Right atrium auricular region (tissue), 2 donors: ENCODE results near the gene PPEF1. TPM values are rescaled to one million over a fixed set of nuclear protein-coding genes. Genes with fewer than 3 reads are reported as not detected.

Source experiments
- DNase-seq: peaks from one replicate; pipeline ENCODE4 v3.0.0-alpha.2; 2019; ENCODE audit warnings: low spot score
- H3K27ac ChIP-seq, 2 donors: fragments of 200-600 bp; sonication (generic); 1 replicate in 1 of 2; 2 replicates in 1 of 2; pipeline ENCODE4 v1.5.1; 2016 to 2019
- H3K27me3 ChIP-seq, 2 donors: fragments of 200-600 bp; sonication (generic); one replicate each; pipeline versions ENCODE4 v1.5.1 to v1.6.0; 2017 to 2019
- H3K36me3 ChIP-seq: fragments of 200-600 bp; sonication (generic); one replicate; pipeline ENCODE4 v1.5.1; 2016
- H3K4me1 ChIP-seq, 2 donors: fragments of 200-600 bp; sonication (generic); one replicate each; pipeline versions ENCODE4 v1.5.1 to v1.6.0; 2017 to 2019
- H3K4me3 ChIP-seq, 2 donors: fragments of 200-600 bp; sonication (generic); 1 replicate in 1 of 2; 2 replicates in 1 of 2; pipeline ENCODE4 v1.5.1; 2017 to 2019; ENCODE audit warnings: mild to moderate bottlenecking in 1 of 2, moderate library complexity in 1 of 2
- H3K9me3 ChIP-seq, 2 donors: fragments of 200-600 bp; sonication (generic); one replicate each; pipeline ENCODE4 v1.5.1; 2019
- CTCF ChIP-seq, 2 donors: fragments of 200-600 bp; sonication (generic); IDR thresholded peaks; one replicate each; pipeline ENCODE4 v1.5.1; 2019; ENCODE audit warnings: antibody characterized with exemption in 2 of 2
- total RNA-seq, 2 donors: library from RNA; depleted of rRNA; stranded (reverse); fragments of >200 nt; gene quantifications; one replicate each; pipeline ENCODE4 v1.1.0, GENCODE V29; 2016

PPEF1 gene
- total RNA-seq, 2 donors from 2014 or later = 0.78 to 1.1 TPM

GRCh38 chrX:18677161-18677869 is 30.1 kb upstream of the PPEF1 start:
- no peaks in the 10 kb centered on the region for H3K27me3 ChIP-seq
- no peaks in the 10 kb centered on the region for H3K9me3 ChIP-seq
- TF ChIP-seq CTCF (IDR thresholded peaks at IDR 0.05) = no peak
- DNase-seq = no peak
- no peak overlapping the region for H3K4me3 ChIP-seq
- H3K36me3 ChIP-seq = no peaks in the 10 kb centered on the region
- H3K4me1 ChIP-seq = no peaks in the 10 kb centered on the region
- H3K27ac ChIP-seq = no peak overlapping the region

GRCh38 chrX:18681996-18682395 is 25.4 kb upstream of the PPEF1 start:
- no peak for DNase-seq
- no peak for TF ChIP-seq CTCF (IDR thresholded peaks at IDR 0.05)
- no peaks in the 10 kb centered on the region for H3K4me1 ChIP-seq
- H3K36me3 ChIP-seq = no peaks in the 10 kb centered on the region
- H3K4me3 ChIP-seq = no peak overlapping the region
- no peak overlapping the region for H3K27ac ChIP-seq
- no peaks in the 10 kb centered on the region for H3K27me3 ChIP-seq
- no peaks in the 10 kb centered on the region for H3K9me3 ChIP-seq

GRCh38 chrX:18682979-18683387 is 24.5 kb upstream of the PPEF1 start:
- no peaks in the 10 kb centered on the region for H3K4me1 ChIP-seq

GRCh38 chrX:18687856-18688495 is 19.5 kb upstream of the PPEF1 start:
- Histone ChIP-seq H3K27ac (no peak overlapping the region), H3K4me3 (no peak overlapping the region), H3K9me3 (no peaks in the 10 kb centered on the region), H3K36me3 (no peaks in the 10 kb centered on the region), H3K4me1 (no peaks in the 10 kb centered on the region), H3K27me3 (no peaks in the 10 kb centered on the region)
- TF ChIP-seq CTCF (IDR thresholded peaks at IDR 0.05) = no peak
- DNase-seq = no peak

More at GRCh38 chrX:18682979-18683387, 24.5 kb upstream of the PPEF1 start:
- no peak overlapping the region for H3K27ac ChIP-seq
- no peaks in the 10 kb centered on the region for H3K9me3 ChIP-seq
- no peak for TF ChIP-seq CTCF (IDR thresholded peaks at IDR 0.05)
- no peaks in the 10 kb centered on the region for H3K27me3 ChIP-seq
- no peak overlapping the region for H3K4me3 ChIP-seq
- DNase-seq = no peak
- H3K36me3 ChIP-seq = no peaks in the 10 kb centered on the region

GRCh38 chrX:18691431-18691830 is 16.0 kb upstream of the PPEF1 start:
- no peak for TF ChIP-seq CTCF (IDR thresholded peaks at IDR 0.05)
- Histone ChIP-seq H3K4me3 (no peak overlapping the region), H3K9me3 (no peaks in the 10 kb centered on the region)

More at GRCh38 chrX:18691431-18691830, 16.0 kb upstream of the PPEF1 start:
- Histone ChIP-seq H3K27ac (no peak overlapping the region), H3K27me3 (no peaks in the 10 kb centered on the region), H3K36me3 (no peaks in the 10 kb centered on the region), H3K4me1 (no peaks in the 10 kb centered on the region)
- no peak for DNase-seq
